GM18508 (cell line): ENCODE data around the gene ZBTB7A.

ENCODE experiments used
- ATAC-seq: cut with Tn5 transposase; IDR thresholded peaks from one replicate; pipeline ENCODE4 v1.9.1; 2021; ENCODE audit warnings: moderate number of reproducible peaks; ENCODE audit not compliant: insufficient read depth, unreplicated experiment

The ZBTB7A gene

DNA sequence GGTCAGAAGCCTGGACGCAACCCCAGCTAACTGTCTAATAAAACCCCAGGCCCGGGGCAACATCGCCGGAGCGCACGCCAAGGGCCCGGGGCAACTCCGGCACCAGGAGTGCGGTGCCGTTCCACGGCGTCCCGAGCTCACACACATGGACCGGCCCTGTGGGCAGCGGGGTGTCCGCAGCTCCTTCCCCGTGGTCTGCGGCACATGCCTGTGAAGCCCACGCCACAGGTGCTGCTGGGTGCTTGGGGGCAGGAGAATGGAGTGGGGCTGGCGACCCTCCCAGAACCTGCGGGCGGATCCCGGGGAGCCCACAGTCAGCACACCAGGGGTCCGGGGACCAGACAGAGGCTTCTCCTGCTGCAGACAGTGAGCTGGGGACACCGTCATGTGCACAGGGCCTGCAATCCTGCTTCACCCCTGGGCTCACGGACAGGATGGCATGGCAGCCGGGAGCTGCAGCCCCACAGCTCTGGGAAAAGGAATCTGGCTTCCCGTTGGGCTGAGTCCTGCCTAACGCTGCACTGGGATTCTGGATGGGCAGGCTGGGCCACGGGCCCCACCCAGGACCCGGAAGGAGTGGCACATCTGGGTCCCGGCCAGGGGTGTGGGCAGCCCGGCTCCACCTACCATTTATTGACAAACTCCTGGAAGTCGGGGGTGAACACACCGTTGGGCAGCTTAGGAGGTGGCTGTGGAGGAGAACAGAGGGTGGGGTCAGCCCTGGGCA, 28.2 kb upstream of the ZBTB7A start:
- ATAC-seq, result no peak

DNA sequence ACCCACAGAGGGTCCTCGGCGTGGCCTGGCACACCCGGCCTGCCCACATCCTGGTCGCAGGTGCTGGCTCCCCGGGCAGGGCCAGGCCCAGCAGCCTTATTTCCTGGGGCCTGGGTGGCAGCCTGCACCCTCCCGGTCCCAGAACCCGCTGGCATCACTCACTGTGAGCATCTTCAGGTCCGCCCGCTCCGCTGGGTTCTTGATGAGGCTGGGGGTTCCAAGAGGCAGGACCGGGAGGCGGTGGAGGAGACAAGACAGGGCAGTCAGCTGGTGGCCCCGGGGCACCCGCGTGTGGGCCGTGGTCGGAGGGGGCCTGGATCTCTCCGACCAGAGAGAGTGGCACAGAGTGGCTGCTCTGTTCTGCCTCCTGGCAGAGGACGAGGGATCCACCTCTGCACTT, 27.6 kb upstream of the ZBTB7A start:
- ATAC-seq, result no peak

DNA sequence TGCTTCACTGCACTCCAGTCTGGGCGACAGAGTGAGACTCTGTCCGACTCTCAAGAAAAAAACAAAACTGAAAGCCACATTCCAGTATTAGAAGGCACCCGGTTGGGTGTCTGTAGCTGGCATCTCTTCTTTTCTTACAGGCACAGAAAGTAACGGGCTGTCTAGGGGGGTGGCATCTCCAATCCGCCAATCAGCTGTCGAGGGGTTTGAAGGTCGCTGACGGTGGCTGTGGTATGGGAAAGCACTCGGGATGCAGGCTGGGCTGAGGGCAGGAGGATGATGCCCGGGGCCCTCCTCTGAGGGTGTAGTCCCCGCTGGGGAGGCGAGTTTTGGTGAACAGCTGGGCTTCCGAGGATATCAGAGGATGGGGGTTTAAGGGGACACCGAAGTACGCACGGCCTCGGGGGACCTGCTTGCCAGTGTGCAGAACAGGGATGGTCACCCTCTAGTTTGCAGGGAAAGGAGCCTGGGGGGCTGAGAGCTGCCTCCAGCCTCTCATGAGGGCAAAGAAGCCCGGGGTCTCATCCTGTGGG, 27.0 kb upstream of the ZBTB7A start:
- no peak for ATAC-seq

DNA sequence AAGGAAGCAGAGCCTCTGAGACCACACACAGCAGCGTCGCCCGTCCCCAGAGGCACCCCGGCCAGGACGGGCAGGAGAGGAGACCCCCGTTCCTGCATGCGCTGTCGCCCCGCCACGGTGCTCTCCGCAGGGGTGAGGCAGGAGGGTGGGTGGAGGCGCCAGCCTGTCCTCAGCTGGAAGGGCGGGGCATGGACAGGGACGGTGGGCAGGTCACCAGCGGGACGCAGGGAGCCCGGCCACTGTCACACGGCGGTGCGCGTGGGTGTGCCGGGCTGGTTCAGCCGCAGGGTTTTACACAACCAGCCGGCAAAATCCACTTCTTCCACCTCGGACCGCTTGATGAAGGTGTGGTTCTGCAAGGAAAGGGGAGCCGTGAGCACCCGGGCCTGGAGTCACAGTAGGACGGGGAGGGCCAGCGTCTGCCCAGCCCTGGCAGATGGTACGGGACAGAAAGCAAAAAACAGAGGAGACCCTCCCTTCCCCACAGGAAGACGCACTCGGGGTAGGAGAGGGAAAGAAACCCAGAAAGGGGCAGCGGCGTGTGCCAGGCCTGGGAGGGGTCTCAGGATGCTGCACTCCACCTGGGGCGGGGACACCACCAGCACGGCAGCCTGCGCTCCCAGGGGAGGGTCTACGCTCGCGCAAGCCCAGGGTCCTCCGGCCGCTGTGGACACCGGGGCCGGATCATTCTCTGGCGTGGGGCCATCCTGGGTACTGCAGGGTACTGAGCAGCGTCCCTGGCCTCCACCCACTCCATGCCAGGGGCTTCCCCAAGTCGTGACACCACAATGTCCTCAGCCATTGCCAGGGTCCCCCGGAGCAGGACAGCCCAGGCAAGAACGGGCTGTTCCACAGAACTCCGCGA, 23.9 kb upstream of the ZBTB7A start:
- ATAC-seq, result no peak

DNA sequence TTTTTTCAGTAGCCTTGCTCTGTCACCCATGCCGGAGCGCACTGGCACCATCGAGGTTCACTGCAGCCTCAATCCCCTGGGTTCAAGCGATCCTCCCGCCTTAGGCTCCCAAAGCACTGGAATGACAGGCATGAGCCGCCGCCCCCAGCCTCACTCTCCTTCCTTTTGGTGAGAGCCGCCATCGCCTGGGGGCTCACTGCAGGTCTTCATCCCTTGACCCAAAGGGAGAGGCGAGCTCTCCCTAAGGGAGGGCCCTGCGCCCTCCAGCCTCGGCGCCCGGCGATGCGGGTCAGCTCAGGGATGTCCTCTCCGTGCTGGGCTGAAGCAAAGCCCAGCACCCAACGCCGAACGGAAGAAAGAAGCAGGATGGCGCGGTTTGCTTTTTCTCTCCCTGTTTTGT, 23.2 kb upstream of the ZBTB7A start:
- no peak for ATAC-seq

GRCh38 chr19:4089400-4089908, 22.8 kb upstream of the ZBTB7A start:
- ATAC-seq, result no peak

GRCh38 chr19:4088975-4089374, 22.3 kb upstream of the ZBTB7A start:
- no peak for ATAC-seq

DNA sequence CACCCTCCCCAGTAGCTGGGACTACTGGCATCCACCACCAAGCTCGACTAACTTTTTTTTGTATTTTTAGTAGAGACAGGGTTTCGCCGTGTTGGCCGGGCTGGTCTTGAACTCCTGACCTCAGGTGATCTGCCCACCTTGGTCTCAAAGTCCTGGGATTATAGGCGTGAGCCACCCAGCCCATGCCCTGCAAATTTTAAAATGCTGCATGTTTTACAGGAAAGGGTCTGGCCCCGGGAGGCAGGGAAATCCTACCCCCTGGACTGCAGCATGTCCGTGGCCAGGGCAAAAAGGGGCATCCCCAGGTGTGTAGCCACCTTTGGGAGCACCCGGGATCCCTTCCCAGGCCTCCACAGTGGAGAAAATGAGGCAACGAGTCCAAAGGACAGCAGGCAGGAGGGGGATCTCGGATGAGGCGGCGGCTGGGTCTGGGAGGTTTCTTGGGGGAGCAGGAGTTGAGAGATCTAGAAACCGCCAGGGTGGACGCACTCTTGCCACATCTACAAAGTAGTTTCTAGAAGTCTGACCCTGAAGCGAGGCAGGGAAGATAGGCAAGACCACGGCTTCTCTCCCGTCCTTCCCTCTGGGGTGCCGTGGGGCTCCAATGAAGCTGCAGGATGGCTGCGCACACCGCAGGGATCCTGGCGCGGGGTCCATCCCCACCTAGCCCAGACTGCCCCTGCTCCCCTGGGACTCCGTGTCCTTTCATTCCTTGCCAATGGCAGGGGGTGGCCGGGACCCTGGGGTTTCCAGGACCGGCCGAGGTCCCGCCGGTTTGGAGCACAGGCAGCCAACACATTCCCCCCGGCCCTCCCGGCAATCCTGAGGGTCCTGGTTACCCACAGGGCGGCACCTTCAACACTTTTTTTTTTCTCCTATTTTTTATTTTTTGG, 21.3 kb upstream of the ZBTB7A start:
- ATAC-seq, result no peak

DNA sequence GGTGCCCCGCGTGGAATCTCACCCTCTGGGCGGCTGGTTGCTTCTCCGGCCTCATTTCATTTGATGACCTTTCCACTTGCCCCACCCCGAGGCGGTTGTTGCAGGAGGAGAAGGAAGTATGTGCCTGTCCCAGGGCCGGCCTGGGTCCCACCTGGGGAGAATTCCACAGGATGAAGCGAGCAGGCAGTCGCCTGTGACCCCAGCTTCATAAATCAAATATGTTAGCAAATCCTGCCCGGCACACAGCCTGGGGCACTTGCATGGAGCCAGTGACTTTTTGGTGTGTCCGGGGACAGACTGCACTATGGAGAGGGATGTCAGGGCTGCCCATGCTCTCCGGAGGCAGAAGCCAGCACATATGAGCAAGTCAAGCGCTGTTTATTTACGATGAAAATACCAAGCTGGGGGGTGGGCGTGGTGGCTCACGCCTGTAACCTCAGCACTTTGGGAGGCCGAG, 19.7 kb upstream of the ZBTB7A start:
- no peak for ATAC-seq

GRCh38 chr19:4084547-4084877, 17.8 kb upstream of the ZBTB7A start:
- ATAC-seq, result no peak

GRCh38 chr19:4083677-4084546, 17.2 kb upstream of the ZBTB7A start:
- ATAC-seq, result no peak

GRCh38 chr19:4082172-4082571, 15.5 kb upstream of the ZBTB7A start:
- no peak for ATAC-seq

DNA sequence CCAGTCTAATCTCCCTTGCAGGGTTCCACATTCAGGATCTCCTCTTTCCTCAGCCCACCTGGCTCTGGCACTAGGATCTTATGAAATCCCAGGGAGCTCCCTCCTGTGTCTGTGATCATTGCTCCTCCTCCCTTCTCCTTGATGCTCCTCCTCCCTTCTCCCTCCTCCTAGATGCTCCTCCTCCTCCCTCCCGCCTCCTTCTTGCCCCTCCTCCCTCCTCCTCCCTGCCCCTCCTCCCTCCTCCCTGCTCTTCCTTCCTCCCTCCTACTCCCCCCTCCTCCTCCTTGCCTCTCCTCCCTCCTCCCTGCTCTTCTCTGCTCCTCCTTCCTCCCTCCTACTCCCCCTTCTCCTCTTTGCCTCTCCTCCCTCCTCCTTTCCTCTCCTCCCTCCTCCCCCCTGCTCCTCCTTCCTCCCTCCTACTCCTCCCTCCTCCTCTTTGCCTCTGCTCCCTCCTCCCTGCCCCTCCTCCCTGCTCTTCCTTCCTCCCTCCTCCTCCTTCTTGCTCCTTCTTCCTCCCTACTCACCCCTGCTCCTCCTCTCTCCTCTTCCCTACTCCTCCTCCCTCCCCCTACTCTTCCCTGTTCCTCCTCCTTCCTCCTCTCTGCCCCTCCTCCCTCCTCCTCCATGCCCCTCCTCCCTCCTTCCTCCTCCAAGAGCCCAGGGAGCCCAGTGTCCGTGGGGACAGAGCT, 14.9 kb upstream of the ZBTB7A start:
- ATAC-seq, result no peak

DNA sequence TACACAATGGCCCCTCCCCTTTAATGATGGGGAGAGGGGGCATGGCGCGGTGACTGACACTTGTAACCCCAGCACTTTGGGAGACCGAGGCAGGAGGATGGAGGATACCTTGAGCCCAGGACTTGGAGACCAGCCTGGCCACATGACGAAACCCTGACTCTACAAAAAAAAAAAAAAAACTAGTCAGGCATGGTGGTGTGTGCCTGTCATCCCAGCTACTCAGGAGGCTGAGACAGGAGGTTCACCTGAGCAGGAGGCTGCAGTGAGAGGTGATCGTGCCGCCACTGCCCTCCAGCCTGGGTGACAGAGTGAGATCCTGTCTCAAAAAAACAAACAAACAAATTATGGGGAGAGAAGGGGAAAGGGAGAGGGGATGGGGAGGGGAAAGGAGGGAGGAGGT, 13.8 kb upstream of the ZBTB7A start:
- no peak for ATAC-seq

- no peak for ATAC-seq
Measured at GRCh38 chr19:4077800-4078684, 11.3 kb upstream of the ZBTB7A start.

GRCh38 chr19:4077007-4077374, 10.3 kb upstream of the ZBTB7A start:
- ATAC-seq, result no peak

GRCh38 chr19:4075373-4075772, 8.7 kb upstream of the ZBTB7A start:
- no peak for ATAC-seq

DNA sequence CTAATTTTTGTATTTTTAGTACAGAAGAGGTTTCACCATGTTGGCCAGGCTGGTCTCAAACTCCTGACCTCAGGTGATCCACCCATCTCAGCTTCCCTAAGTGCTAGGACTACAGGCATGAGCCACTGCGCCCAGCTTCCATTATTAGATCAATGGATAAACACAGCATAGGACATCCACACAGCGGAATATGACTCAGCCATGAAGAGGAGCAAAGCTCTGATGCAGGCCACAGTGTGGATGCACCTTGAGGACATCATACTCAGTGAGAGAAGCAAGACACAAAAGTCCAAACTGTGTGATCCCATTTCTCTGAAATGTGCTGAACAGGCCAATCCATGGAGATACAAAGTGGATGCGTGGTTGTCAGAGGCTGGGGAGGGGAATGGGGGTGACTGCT, 4.9 kb upstream of the ZBTB7A start:
- ATAC-seq, result no peak
